Measurements from ENCODE around the gene SFT2D1.
A peak's percentile ranks its signal among the peaks of the same experiment; 100 is the strongest.

The SFT2D1 gene

DNA sequence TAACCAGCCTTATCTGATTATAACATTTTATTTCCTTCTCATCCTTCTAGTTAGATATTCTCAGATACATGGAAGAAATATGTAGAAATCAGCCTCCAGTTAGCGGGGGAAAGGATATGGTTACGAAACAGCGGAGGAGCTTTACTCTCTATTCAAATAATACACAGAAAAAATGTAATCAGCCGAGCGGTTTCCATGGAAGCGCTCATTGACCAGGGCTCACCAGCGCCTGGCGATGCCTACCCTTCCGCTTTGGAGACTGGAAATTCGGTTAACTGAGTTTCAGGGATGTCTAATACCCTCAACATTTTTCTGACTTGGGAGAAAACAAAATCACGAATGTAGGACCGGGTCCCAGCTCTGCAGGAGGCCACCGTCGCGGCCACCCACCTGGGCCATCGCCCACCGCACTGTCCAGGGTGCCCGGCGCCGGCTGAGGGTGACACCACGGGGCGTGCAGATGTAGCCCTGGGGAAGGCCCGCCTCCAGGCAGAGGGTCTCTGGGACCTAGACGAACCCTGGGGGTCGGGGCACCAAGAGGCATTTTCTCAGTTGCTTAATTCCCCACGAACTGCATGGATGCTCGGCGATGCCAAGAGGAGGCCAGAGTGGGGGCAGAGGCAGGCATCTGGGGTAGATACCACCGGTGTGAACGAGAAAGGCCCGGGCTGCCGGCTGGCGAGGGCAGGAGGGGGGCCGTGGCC, 35.8 kb downstream of the SFT2D1 start:
- no peak for DNase-seq

DNA sequence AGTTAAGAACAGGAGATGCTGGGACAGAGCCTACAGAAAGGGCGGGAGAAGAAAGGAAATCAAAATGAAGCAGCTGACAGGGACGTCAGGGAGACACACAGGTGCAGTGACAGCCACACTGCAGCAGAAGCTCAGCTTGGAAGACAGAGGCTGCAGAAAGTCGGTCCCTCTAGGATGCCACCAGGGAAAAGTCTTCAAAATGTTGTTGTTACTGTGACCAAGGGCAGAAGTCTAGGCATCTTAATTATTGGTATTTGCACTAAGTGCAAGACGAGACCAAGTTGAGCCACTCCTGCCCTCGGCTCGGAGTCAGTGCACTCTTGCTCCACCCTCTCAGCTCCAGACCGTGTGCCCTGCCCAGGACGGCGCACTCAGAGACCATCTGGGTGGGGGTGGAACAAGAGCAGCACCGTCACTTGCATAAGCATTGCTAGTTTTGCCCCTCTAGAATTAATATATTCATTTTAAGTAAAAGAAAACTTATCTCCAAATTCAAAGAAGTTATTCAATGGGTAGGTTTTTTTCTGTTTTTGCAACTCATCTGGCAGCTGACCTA, 36.7 kb downstream of the SFT2D1 start:
- DNase-seq = no peak

DNA sequence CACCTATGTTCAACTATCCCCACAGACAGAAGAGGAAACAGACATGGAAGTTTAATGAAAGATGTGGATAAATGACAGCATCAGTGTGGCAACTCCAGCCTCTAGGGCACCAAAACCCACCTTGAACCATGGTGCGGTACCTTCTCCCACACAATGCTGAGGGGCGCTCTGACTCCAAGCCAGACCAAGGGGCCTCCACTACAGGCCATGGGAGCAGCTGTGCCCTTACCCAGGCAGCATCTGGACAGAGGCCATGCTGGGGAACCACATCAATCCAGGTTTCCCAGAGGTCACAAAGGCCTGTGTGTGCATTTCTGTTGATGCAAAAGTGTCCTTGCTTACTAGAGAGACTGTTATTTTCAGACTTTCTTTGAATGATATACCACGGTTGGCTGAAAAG, 38.2 kb downstream of the SFT2D1 start:
- no peak for DNase-seq

DNA sequence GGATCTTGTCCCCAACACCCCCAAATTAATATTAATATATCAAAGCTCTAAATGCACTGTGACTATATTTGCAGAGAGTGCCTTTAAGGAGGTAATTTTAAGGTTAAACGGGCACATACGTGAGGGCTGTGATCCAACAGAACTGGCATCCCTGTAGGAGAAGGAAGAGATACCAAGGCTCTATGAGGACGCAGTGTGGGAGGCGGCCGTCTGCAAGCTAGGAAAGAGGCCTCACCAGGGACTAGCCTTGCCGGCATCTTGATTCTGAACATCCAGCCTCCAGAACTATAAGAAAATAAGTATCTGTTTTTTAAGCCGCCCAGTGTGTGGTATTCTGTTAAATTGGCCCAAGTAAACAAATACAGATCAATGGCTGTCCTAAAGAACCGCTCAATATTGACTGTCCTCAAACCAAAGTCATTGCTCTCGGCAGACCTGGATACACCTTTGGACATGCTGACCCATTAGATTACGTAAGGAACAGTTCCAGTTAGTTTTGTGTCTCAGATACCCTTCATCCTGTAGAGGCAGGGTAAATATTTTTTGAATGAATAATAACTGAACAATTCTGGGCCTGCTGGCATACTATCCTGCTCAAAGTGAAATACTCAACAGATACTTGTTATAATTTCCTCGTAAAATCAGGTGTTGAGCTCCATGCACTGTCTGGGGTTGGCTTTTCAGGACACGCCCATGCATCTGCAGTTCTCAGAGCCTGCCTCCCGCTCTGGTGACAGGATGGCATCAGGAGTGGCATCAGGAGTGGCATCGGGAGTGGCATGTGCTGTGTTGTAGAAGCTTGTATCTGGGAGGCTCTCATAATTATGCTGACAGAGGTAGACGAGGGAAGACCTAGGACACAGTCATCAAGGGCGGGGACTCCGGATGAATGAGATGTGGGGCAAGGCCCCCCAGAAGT, 40.5 kb downstream of the SFT2D1 start:
- DNase-seq = no peak

DNA sequence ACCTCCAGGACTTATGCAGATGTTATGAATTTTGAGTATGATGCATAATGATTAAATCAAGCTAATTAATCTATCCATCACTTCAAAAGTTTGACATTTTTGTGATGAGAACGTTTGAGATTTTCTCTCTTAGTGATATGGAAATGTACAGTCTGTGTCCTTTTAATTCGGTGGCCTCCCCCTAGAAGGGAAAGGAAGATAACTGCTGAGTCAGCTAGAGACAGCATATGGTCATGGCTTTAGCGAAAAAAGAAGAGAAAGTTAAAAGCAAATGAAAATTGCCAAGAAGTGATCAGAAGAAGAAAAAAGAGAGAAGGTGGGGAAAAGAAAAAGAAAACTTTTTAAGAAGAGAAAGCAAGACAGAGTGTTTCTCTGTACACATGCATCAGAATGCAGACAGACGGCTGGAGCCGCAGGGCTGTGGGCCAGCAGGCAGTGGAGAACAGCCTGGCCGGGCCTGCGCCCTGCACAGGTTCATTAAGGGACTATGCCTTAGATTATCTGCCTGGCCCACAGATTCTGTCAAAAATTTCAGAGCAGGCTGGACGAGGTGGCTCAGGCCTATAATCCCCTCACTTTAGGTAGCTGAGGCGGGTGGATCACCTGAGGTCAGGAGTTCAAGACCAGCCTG, 41.9 kb downstream of the SFT2D1 start:
- DNase-seq = no peak

DNA sequence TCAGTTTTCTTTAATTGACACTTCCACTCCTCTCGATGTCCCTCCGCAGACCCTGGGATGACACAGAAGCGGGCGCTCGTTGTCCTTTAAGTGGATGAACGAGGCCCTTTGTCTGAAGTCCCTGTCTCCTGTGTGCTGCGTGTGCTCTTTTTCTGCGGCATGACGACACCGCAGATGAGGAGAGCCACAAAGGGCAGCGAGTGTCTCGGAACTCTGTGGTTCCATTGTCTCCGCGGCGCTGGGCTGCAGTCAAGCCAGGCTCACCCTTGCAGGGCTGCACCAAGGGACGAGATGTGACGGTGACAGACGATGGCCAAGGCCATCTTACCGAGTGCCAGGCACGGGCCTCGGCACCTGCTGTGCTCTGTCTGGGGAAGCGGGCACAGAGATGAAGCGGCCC, 44.7 kb downstream of the SFT2D1 start:
- no peak for DNase-seq

DNA sequence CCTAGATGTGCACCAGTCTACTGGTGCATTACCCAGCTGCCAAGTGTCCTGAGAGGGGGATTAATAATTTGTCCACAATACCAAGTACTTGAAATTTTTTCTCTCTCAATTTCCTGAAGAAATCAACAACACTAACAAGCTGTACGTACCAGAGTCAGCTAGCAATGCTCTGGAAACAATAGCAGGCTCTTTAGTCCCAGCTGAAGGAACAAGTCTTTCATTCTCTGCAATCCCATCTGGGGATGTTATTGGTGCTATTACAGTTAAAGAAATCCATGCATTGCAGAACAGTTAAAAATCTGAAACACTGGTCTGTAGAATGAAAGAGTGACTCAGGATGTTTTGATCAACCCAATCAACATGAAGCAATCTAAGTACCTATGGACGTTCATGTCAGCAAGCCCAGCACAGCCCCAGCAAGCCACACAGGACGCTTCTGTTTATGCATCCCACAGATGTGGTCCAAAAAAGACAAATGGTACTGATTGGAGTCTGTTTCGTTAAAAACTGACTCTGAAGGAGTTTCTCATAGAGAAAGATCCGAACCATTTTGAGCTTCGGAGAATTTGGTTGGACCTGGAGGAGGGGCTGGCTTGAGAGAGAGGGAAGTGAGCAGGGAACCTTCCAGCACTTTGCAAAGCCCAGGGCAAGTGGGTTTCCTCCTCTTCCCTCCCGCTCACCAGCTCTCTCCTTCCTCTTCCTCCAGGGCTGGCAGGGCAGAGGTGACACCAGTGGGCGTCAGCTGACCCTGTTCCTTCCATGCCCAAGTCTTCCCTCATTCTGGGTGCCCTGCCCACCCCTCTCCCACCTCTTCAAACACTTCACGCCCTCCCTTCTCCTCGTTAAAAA, 46.1 kb downstream of the SFT2D1 start:
- no peak for DNase-seq

DNA sequence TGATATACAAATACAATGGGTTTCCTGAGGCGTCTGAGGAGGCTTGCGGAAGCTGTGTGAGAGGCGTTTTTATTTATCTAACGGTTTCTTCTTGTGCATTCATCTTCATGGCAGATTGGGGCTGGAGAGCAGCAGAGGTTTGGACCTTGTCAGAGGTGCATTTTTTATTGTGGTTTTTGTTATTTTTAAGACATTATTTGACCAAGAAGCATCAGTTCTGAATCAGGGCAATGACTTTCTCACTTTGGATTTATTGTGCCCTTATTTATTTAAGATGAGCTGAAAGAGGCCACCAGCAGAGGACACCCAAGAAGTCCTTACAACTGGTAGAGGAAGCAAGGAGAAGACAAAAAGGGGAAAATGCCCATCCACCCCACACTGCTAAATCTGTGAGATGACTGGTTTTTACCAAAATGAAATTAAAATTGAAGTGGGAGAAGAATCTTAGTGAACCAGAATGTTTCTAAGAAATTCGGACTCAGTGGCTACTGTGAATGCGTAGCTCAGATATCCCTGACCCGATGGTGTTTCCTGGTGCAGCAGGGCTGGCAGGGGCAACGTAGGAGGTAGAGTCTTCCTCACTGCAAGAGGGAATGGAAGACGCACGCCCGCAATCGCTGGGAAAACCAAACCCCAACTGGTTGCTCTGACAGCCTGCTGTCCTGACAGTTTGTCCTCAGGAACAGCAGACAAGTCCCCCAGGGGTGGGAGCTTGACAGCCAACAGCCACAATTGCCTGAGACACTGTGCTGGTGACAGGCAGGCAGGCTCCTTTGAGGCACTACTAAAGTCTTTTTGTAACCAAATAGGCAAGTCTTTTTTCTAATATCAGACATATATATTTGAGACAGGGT, 48.4 kb downstream of the SFT2D1 start:
- no peak for DNase-seq

DNA sequence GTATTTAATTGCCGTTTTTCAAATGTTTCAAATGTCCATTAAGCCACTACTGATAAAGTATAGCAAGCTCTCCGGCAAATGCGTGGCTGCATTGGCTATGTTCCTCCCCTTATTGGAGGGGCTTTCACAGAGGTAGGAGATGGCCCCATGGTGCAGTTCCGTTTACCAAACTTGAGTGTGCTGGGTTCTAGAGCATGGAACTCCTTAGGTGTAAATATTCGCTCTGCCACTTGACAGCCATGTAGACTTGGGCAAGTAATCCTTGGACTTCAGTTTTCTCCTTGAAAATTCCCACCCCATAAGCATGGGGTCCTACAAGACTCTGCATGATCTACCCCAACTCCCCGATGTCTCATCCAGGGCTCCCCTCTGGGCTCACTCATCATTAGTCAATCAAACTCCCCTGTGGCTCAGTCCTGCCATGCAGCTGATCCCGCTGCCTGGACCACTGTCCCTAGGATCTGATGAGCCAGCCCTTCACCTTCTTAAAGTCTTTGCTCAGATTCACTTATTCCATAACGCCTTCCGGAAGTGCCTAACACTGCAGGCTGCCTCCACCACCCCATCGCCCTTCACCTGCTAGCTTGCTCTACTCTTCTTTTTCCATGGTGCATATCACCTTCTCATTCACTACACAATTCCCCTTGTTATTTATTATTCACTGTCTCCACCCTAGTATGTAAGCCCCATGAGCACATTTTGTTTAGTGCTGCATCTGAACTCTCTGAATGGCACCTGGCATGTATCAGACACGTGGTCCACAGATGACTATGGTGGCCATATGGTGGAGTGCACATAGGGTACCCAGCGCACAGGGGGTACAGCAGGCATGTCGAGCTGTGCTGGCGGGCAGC, 52.9 kb downstream of the SFT2D1 start:
- DNase-seq = no peak

DNA sequence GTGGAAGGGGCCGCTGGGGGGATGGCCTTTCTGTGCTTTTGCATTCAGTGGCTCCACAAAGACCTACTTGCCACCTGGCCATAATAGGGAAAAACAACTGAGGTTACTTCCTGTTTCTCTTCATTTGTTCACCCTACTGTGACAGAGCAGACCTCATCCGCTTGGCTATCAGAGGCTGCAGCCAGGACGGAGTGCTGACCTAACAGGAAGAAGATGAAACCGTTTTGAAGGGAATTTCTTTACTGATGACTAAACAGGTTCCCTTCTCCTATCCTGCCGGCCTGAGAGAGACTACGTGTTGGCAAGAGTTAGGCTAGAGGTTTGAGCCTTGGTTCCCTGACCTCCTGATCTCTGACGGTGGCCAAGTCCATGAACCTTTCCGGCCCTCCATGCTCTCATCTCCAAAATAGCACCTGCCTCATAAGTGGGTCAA, 55.5 kb downstream of the SFT2D1 start:
- no peak for DNase-seq

DNA sequence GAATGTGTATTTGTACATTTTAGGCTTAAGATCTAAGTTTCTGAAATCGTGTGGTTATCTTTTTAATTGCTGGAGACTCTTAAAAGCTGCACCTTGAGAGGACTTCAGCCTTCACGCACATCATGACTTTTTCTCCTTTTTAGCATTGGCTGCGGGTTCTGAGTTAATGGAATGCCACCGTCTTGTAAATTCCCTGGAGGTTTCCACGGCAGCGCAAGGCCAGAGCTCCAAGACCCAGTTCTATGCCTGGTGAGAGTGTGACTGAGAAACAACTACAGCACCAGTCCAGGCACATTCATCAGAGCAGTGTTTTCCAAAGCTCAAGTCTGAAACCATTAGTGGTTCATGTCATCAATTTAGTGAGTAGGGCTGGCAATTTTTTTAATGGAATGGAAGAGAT, 57.1 kb downstream of the SFT2D1 start:
- DNase-seq = no peak

DNA sequence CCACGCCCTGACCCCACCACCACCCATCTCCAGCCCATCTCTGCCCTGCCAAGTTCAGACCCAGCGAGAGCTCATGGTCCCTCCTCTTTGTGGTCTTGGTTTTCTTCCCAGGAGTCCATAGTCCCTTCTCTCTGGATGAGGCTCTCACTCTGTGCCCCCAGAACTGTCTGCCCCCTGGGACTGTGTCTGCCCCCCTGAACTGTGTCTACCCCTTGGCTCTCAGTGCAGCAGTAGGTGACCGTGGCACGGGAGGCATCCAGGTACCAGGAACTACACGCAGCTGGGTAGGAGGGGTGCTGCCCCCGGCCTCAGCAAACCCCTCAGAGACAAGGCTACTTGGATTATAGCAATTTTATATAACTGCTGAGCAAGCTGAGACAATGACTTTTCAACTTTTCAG, 57.7 kb downstream of the SFT2D1 start:
- no peak for DNase-seq

DNA sequence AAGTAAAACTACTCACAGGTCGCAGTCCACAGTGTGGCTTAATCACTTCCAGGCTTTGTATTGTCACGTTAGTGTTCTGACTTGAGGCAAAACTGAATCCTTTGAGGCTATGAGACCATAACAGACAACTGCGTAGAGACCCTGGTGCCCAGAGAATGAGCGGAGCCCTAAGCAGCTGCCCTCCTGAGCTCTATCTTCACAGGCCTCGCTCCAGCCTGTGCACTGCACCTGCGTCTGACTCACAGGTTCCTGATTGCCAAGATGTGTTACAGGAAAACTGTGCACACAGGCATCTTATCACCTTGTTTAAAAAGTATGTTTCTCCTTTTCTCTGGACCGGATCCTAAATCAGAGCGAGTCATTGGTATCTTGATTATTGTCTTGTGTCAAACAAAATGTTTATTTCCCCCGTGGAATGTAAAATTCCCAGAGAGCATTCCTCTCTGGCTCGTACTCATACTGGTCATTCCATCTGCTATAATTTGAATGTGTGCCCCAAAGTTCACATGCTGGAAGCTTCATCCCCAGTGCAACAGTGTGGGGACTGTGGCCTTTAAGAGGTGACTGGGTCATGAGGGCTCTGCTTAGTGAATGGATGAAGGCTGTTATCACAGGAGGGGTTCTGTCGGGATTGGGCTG, 59.8 kb downstream of the SFT2D1 start:
- no peak for DNase-seq

DNA sequence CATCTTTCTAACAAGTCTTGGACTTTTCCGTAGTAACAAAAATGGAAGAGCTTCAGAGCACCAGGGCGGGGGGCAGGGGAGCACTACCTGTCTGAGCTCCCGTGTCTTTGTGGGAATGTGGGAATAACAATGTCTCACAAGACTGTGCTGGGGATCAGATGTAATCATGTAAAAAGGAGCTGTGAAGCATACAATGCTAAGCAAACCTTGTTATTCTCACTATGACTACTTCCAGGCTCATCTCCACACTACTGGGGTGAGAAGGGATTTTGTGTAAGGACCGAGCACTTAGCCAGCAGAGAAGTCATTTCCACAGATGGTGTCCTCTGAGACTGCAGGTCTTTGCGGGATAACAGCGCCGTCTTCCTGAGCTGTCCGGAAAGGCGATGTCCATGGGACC, 61.2 kb downstream of the SFT2D1 start:
- DNase-seq = no peak

DNA sequence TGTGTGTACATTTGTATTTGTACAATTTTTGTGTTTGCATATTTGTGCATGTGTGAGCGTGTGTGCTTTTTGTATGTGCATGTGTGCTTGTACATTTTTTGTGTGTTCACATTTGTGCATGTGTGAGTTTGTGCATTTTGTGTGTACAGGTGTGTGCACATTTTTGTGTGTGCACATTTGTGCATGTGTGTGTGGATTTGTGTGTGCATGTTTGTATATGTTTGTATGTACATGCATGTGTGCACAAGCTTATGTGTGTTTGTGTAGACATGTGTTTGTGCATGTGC, 63.0 kb downstream of the SFT2D1 start:
- no peak for DNase-seq

DNA sequence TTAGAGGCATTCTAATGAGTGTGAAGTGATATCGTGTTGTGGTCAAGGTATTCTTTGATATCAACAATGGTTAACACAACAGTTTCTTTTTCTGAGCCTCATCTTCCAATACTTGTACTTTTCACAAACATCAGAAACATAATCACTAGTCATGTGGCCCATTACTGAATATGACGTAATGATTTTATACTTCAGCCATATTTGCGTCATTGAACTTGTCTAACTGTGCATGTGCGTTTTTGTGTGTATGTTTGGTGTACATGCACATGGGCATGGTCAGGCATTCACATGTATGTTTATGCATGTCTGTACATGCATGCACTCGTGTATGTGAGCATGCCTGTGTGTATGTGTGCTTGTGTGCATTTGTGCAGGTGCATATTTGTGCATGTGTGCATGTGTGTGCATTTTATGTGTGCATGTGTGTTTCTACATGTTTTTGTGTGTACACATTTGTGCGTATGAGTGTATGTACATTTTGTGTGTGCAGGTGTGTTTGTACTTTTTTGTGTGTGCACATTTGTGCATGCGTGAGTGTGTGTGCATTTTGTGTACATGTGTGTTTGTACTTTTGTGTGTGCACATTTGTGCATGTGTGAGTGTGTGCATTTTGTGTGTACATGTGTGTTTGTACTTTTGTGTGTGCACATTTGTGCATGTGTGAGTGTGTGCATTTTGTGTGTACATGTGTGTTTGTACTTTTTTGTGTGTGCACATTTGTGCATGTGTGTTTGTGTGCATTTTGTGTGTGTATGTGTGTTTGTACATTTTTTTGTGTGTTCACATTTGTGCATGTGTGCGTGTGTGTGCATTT, 63.6 kb downstream of the SFT2D1 start:
- DNase-seq = no peak

DNA sequence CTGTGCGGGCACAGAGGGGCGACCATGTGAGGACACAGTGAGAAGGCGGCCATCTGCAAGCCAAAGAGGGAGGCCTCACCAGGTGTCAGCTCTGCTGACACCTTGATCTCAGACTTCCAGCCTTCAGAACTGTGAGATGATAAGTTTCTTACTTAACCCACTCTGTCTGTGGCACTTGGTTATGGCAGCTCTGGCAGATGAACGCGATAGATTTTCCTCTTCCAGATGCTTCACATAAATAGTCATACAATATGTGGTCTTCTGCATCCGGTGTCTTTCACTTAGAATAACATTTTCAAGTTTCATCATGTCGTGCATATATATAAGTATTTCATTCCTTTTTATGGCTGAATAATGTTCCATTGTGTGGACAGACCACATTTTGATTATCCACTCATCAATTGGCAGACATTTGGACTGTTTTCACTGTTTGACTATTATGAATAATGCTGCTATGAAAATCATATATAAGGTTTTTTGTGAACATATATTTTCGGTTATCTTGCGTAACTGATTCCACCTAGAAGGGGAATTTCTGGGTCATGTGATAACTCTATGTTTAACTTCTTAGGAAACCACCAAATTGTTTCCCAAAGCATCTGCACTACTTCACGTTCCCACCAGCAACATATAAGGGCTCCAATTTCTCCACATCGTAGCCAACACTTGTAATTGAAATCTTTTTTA, 64.3 kb downstream of the SFT2D1 start:
- no peak for DNase-seq

DNA sequence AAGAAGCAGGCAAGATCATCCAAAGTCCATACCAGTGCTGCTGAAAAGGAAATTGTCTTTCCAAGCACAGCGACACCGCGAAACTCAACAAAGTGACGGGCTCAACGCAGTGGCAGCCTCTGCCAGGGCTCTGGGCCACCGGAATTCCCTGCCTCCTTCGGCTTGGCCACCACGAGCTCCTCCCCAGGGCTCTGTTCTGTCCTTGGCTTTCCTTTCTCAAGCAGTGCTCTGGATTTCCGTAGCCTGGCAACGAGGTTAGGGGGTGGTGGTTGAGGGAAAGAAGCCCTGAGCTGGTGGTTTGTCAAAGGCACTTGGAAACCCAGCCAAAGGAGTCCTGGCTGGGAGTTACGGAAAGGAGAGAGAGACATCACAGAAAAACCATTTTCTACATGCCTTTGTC, 65.3 kb downstream of the SFT2D1 start:
- no peak for DNase-seq

DNA sequence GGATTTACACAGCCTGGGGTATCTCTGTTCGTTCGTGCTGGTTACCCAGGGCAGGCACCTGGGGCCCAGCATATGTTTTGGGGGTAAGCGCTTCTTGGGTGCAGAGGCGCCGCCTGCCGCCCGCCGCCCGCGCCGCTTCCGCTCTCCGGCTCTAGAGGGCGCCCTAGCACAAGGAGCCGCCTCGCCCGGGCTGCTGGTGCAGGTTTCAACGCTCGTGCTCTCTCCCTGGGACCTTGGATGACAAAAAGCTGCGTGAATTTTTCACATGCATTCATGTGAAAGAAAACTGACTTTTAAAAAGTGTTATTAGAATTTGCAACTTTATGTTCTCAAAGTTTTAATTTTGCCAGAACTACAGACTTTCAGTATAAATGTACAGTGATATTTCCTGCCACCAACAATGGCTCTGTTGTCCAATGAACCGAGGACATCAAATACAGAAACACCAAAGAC, 66.6 kb downstream of the SFT2D1 start:
- peak; percentile 86 to 87 for DNase-seq

All from stimulated activated CD4-positive, alpha-beta T cell treated with anti-CD3 and anti-CD28 coated beads, Interleukin-2, amount 100 ng/mL, for 24 hours (primary cell).